Measurements from ENCODE around the gene PRKN.

PRKN gene

GRCh38 chr6:162528538-162528937, 199.0 kb downstream of the PRKN start:
- no peak for DNase-seq

GRCh38 chr6:162526960-162527359, 200.6 kb downstream of the PRKN start:
- no peak for DNase-seq

- DNase-seq: peak; percentile 60
Measured at GRCh38 chr6:162525181-162525580, 202.4 kb downstream of the PRKN start.

- DNase-seq: no peak
Measured at GRCh38 chr6:162512744-162513143, 214.8 kb downstream of the PRKN start.

- DNase-seq: no peak
Measured at GRCh38 chr6:162497389-162497788, 230.2 kb downstream of the PRKN start.

GRCh38 chr6:162493917-162494316, 233.6 kb downstream of the PRKN start:
- DNase-seq: no peak

GRCh38 chr6:162491637-162492036, 235.9 kb downstream of the PRKN start:
- DNase-seq: no peak

GRCh38 chr6:162489101-162489976, 238.2 kb downstream of the PRKN start:
- no peak for DNase-seq

GRCh38 chr6:162488444-162488843, 239.1 kb downstream of the PRKN start:
- DNase-seq: no peak

- no peak for DNase-seq
Measured at GRCh38 chr6:162485464-162485863, 242.1 kb downstream of the PRKN start.

GRCh38 chr6:162481938-162482337, 245.6 kb downstream of the PRKN start:
- DNase-seq: no peak

- no peak for DNase-seq
Measured at GRCh38 chr6:162481320-162481719, 246.2 kb downstream of the PRKN start.

- DNase-seq: no peak
Measured at GRCh38 chr6:162478192-162478671, 249.3 kb downstream of the PRKN start.

GRCh38 chr6:162474722-162475121, 252.8 kb downstream of the PRKN start:
- DNase-seq: no peak

GRCh38 chr6:162471842-162472241, 255.7 kb downstream of the PRKN start:
- no peak for DNase-seq

GRCh38 chr6:162468326-162468725, 259.2 kb downstream of the PRKN start:
- DNase-seq: no peak

- no peak for DNase-seq
Measured at GRCh38 chr6:162467679-162468078, 259.9 kb downstream of the PRKN start.

- no peak for DNase-seq
Measured at GRCh38 chr6:162463576-162463975, 264.0 kb downstream of the PRKN start.

GRCh38 chr6:162459985-162460384, 267.6 kb downstream of the PRKN start:
- DNase-seq: no peak

GRCh38 chr6:162450358-162450757, 277.2 kb downstream of the PRKN start:
- no peak for DNase-seq

- no peak for DNase-seq
Measured at GRCh38 chr6:162448294-162448693, 279.3 kb downstream of the PRKN start.

- DNase-seq: no peak
Measured at GRCh38 chr6:162443101-162443500, 284.5 kb downstream of the PRKN start.

GRCh38 chr6:162442687-162443086, 284.9 kb downstream of the PRKN start:
- no peak for DNase-seq

GRCh38 chr6:162441991-162442390, 285.6 kb downstream of the PRKN start:
- no peak for DNase-seq

- DNase-seq: no peak
Measured at GRCh38 chr6:162438980-162439379, 288.6 kb downstream of the PRKN start.

Data from right forelimb (tissue), 1 donor.